GM23338 (cell line): ENCODE results near the gene WNT5B. TPM values are rescaled to one million over a fixed set of nuclear protein-coding genes. Genes with fewer than 3 reads are reported as not detected.

Experiments
- ATAC-seq: fragments of 200-7000 bp; cut with Tn5 transposase; 3 replicates; pipeline ENCODE4 v1.9.1; 2020
- DNase-seq: peaks from one replicate; pipeline ENCODE4 v3.0.0-alpha.2; 2015; ENCODE audit warnings: low spot score
- H2AFZ ChIP-seq: fragments of 200-600 bp; sonication (generic); 2 replicates; pipeline ENCODE4 v1.8.0; 2016; ENCODE audit warnings: antibody characterized with exemption, mild to moderate bottlenecking, moderate library complexity
- H3F3A ChIP-seq: fragments of 200-600 bp; sonication (generic); replicated peaks from 2 replicates; pipeline ENCODE4 v1.8.0; 2017; ENCODE audit warnings: antibody characterized with exemption, mixed run types, low read depth
- H3K27ac ChIP-seq: fragments of 200-600 bp; sonication (generic); 2 replicates; pipeline ENCODE4 v1.6.1; 2016; ENCODE audit warnings: low read depth
- H3K27me3 ChIP-seq: fragments of 200-600 bp; sonication (generic); 2 replicates; pipeline ENCODE4 v1.8.0; 2016; ENCODE audit warnings: mild to moderate bottlenecking, mixed run types, moderate library complexity; ENCODE audit not compliant: insufficient read depth
- H3K36me3 ChIP-seq: fragments of 200-600 bp; sonication (generic); 2 replicates; pipeline ENCODE4 v1.8.0; 2016; ENCODE audit warnings: mild to moderate bottlenecking; ENCODE audit not compliant: insufficient read depth
- H3K4me1 ChIP-seq: fragments of 200-600 bp; sonication (generic); 2 replicates; pipeline ENCODE4 v1.8.0; 2016; ENCODE audit warnings: mild to moderate bottlenecking, moderate library complexity; ENCODE audit not compliant: insufficient read depth
- H3K4me2 ChIP-seq: fragments of 200-600 bp; sonication (generic); 2 replicates; pipeline ENCODE4 v1.7.1; 2017; ENCODE audit warnings: mixed run types
- H3K4me3 ChIP-seq: fragments of 200-600 bp; sonication (generic); 2 replicates; pipeline ENCODE4 v1.6.1; 2016; ENCODE audit warnings: mixed run types
- H3K79me2 ChIP-seq: fragments of 200-600 bp; sonication (generic); replicated peaks from 2 replicates; pipeline ENCODE4 v1.8.0; 2017; ENCODE audit warnings: mild to moderate bottlenecking; ENCODE audit not compliant: insufficient read depth
- H3K9me2 ChIP-seq: fragments of 200-600 bp; sonication (generic); 2 replicates; pipeline ENCODE4 v1.8.0; 2017; ENCODE audit not compliant: insufficient read depth
- H4K20me1 ChIP-seq: fragments of 200-600 bp; sonication (generic); replicated peaks from 2 replicates; pipeline ENCODE4 v1.8.0; 2017; ENCODE audit warnings: mild to moderate bottlenecking; ENCODE audit not compliant: insufficient read depth
- H3K27ac Mint-ChIP-seq: 2 replicates; pipeline ENCODE4 v1.8.0; 2020; ENCODE audit warnings: inconsistent platforms, mild to moderate bottlenecking, moderate library complexity, mixed read lengths
- H3K27me3 Mint-ChIP-seq: 3 replicates; pipeline ENCODE4 v1.8.0; 2022; ENCODE audit warnings: low read depth, mild to moderate bottlenecking, moderate library complexity, mixed read lengths, inconsistent platforms; ENCODE audit not compliant: insufficient read depth, poor library complexity
- H3K36me3 Mint-ChIP-seq: 3 replicates; pipeline ENCODE4 v1.8.0; 2021; ENCODE audit warnings: low read depth, mild to moderate bottlenecking, inconsistent platforms, moderate library complexity, mixed read lengths
- H3K4me1 Mint-ChIP-seq: 3 replicates; pipeline ENCODE4 v1.8.0; 2020; ENCODE audit warnings: mild to moderate bottlenecking, inconsistent platforms, mixed read lengths
- H3K4me3 Mint-ChIP-seq: 3 replicates; pipeline ENCODE4 v1.8.0; 2021; ENCODE audit warnings: moderate library complexity, mild to moderate bottlenecking, inconsistent platforms, mixed read lengths
- H3K9me3 Mint-ChIP-seq: 3 replicates; pipeline ENCODE4 v1.8.0; 2020; ENCODE audit warnings: moderate library complexity, mild to moderate bottlenecking, inconsistent platforms, mixed read lengths
- CREB1 ChIP-seq: fragments of 250-450 bp; sonication (Bioruptor Pico); IDR thresholded peaks from 2 replicates; pipeline ENCODE4 v1.5.0; 2020; ENCODE audit warnings: low read depth, mild to moderate bottlenecking, moderate library complexity
- ETS1 ChIP-seq: IDR thresholded peaks from 2 replicates; pipeline ENCODE4 v1.6.1; 2016; ENCODE audit warnings: antibody characterized with exemption
- EZH2phosphoT487 ChIP-seq: fragments of 200-600 bp; sonication (generic); IDR thresholded peaks from one replicate; pipeline ENCODE4 v1.8.1; 2018; ENCODE audit warnings: antibody characterized with exemption; ENCODE audit not compliant: unreplicated experiment
- JUNB ChIP-seq: IDR thresholded peaks from one replicate; pipeline ENCODE4 v1.6.1; 2016; ENCODE audit warnings: antibody characterized with exemption; ENCODE audit not compliant: unreplicated experiment
- NANOG ChIP-seq: IDR thresholded peaks from 2 replicates; pipeline ENCODE4 v1.6.1; 2016; ENCODE audit warnings: antibody characterized with exemption, borderline replicate concordance
- POLR2AphosphoS5 ChIP-seq: IDR thresholded peaks from 2 replicates; pipeline ENCODE4 v1.6.1; 2016; ENCODE audit warnings: antibody characterized with exemption, low read depth
- REST ChIP-seq: IDR thresholded peaks from one replicate; pipeline ENCODE4 v1.6.1; 2018; ENCODE audit warnings: antibody characterized with exemption; ENCODE audit not compliant: unreplicated experiment
- STAT1 ChIP-seq: IDR thresholded peaks from one replicate; pipeline ENCODE4 v1.6.1; 2016; ENCODE audit warnings: antibody characterized with exemption; ENCODE audit not compliant: unreplicated experiment
- ZNF114 ChIP-seq: fragments of 250-450 bp; sonication (Bioruptor Pico); IDR thresholded peaks from 2 replicates; pipeline ENCODE4 v1.5.0; 2020; ENCODE audit warnings: mild to moderate bottlenecking, moderate library complexity
- ZNF331 ChIP-seq: fragments of 250-450 bp; sonication (Bioruptor Pico); IDR thresholded peaks from 2 replicates; pipeline ENCODE4 v1.5.0; 2020; ENCODE audit warnings: low read depth, mild to moderate bottlenecking, moderate library complexity
- polyA plus RNA-seq: library from polyadenylated mRNA; unstranded; fragments of >200 nt; fragmentation: Nextera tagmentation; extraction: Ambion mirVana; gene quantifications from 2 replicates; pipeline ENCODE4 v1.2.1, GENCODE V29; 2016
- total RNA-seq: library from RNA; depleted of rRNA; stranded (reverse); fragments of >200 nt; shearing (Covaris generic); gene quantifications from 2 replicates; pipeline ENCODE4 v1.2.3, GENCODE V29; 2014
- TF ChIP-seq, protein P1 (sequence below): fragments of 250-450 bp; sonication (Bioruptor Pico); IDR thresholded peaks from 2 replicates; pipeline ENCODE4 v1.5.0; 2020; ENCODE audit warnings: mild to moderate bottlenecking, moderate library complexity

WNT5B gene
- total and polyA plus RNA-seq, 2 experiments from 2014 or later: 1.4 to 2.7 TPM

GRCh38 chr12:1614360-1614759 lies 14.7 kb upstream of the WNT5B start (continued):
- TF ChIP-seq ETS1 (no peak), EZH2phosphoT487 (no peak), ZNF114 (no peak), ZNF331 (CRISPR knock-in tag) (no peak)

- H3K27me3 ChIP-seq: peaks cover 20% of the 10 kb centered on the region; the same call in 1 of the 2 replicates
- H3K36me3 Mint-ChIP-seq: no peaks in the 10 kb centered on the region
- H3K9me3 Mint-ChIP-seq: no peaks in the 10 kb centered on the region
- H3K36me3 ChIP-seq: no peaks in the 10 kb centered on the region
- H3K4me2 ChIP-seq: no peak overlapping the region
- H3K27ac Mint-ChIP-seq: no peak overlapping the region
- no peaks in the 10 kb centered on the region; the same call in 1 of the 2 replicates for H3K4me1 ChIP-seq
- H3K9me2 ChIP-seq: no peaks in the 10 kb centered on the region
- 0 out of 2 replicates have a peak overlapping the region, but pooled peaks have one; percentile 2 for H2AFZ ChIP-seq
- H3K4me3 ChIP-seq: no peak overlapping the region
- H3K4me3 Mint-ChIP-seq: no peak overlapping the region
- no peaks in the 10 kb centered on the region for H3F3A ChIP-seq
- no peak overlapping the region for H3K27ac ChIP-seq
- ATAC-seq (peak; percentile 44; the same call in 2 of the 3 replicates), DNase-seq (no peak)
- H4K20me1 ChIP-seq: no peaks in the 10 kb centered on the region; the same call in 1 of the 2 replicates
- peaks cover 8% of the 10 kb centered on the region; the same call in 1 of the 3 replicates for H3K4me1 Mint-ChIP-seq
- H3K79me2 ChIP-seq: no peaks in the 10 kb centered on the region
- peaks cover 9% of the 10 kb centered on the region for H3K27me3 Mint-ChIP-seq
- TF ChIP-seq ZNF331 (CRISPR knock-in tag): no peak
- no peak for TF ChIP-seq POLR2AphosphoS5
- no peak for TF ChIP-seq CREB1 (CRISPR knock-in tag)
- TF ChIP-seq, protein P1, sequence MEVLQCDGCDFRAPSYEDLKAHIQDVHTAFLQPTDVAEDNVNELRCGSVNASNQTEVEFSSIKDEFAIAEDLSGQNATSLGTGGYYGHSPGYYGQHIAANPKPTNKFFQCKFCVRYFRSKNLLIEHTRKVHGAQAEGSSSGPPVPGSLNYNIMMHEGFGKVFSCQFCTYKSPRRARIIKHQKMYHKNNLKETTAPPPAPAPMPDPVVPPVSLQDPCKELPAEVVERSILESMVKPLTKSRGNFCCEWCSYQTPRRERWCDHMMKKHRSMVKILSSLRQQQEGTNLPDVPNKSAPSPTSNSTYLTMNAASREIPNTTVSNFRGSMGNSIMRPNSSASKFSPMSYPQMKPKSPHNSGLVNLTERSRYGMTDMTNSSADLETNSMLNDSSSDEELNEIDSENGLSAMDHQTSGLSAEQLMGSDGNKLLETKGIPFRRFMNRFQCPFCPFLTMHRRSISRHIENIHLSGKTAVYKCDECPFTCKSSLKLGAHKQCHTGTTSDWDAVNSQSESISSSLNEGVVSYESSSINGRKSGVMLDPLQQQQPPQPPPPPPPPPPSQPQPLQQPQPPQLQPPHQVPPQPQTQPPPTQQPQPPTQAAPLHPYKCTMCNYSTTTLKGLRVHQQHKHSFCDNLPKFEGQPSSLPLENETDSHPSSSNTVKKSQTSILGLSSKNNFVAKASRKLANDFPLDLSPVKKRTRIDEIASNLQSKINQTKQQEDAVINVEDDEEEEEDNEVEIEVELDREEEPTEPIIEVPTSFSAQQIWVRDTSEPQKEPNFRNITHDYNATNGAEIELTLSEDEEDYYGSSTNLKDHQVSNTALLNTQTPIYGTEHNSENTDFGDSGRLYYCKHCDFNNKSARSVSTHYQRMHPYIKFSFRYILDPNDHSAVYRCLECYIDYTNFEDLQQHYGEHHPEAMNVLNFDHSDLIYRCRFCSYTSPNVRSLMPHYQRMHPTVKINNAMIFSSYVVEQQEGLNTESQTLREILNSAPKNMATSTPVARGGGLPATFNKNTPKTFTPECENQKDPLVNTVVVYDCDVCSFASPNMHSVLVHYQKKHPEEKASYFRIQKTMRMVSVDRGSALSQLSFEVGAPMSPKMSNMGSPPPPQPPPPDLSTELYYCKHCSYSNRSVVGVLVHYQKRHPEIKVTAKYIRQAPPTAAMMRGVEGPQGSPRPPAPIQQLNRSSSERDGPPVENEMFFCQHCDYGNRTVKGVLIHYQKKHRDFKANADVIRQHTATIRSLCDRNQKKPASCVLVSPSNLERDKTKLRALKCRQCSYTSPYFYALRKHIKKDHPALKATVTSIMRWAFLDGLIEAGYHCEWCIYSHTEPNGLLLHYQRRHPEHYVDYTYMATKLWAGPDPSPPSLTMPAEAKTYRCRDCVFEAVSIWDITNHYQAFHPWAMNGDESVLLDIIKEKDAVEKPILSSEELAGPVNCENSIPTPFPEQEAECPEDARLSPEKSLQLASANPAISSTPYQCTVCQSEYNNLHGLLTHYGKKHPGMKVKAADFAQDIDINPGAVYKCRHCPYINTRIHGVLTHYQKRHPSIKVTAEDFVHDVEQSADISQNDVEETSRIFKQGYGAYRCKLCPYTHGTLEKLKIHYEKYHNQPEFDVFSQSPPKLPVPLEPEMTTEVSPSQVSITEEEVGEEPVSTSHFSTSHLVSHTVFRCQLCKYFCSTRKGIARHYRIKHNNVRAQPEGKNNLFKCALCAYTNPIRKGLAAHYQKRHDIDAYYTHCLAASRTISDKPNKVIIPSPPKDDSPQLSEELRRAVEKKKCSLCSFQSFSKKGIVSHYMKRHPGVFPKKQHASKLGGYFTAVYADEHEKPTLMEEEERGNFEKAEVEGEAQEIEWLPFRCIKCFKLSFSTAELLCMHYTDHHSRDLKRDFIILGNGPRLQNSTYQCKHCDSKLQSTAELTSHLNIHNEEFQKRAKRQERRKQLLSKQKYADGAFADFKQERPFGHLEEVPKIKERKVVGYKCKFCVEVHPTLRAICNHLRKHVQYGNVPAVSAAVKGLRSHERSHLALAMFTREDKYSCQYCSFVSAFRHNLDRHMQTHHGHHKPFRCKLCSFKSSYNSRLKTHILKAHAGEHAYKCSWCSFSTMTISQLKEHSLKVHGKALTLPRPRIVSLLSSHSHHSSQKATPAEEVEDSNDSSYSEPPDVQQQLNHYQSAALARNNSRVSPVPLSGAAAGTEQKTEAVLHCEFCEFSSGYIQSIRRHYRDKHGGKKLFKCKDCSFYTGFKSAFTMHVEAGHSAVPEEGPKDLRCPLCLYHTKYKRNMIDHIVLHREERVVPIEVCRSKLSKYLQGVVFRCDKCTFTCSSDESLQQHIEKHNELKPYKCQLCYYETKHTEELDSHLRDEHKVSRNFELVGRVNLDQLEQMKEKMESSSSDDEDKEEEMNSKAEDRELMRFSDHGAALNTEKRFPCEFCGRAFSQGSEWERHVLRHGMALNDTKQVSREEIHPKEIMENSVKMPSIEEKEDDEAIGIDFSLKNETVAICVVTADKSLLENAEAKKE (CRISPR knock-in tag): no peak
- TF ChIP-seq STAT1: no peak
- no peak for TF ChIP-seq ETS1
- no peak for TF ChIP-seq REST
- no peak for TF ChIP-seq JUNB
- TF ChIP-seq NANOG: no peak
These were observed 12.6 kb upstream of the WNT5B start for GRCh38 chr12:1616233-1617066.
